Tibial artery (tissue), 4 donors: Measurements from ENCODE around the gene CASQ1.

Source experiments
- DNase-seq, 2 donors: peaks; one replicate each; pipeline ENCODE4 v3.0.0-alpha.2; 2019
- H3K27ac ChIP-seq, 2 donors: fragments of 200-600 bp; sonication (generic) in 1 of 2; 1 replicate in 1 of 2; 2 replicates in 1 of 2; pipeline ENCODE4 v1.5.1; 2018 to 2019; ENCODE audit warnings: mild to moderate bottlenecking in 1 of 2
- H3K27me3 ChIP-seq, 2 donors: fragments of 200-600 bp; sonication (generic) in 1 of 2; one replicate each; pipeline versions ENCODE4 v1.5.1 to v1.6.0; 2016 to 2019
- H3K36me3 ChIP-seq, 3 donors: fragments of 200-600 bp; sonication (generic) in 2 of 3; one replicate each; pipeline ENCODE4 v1.5.1; 2016 to 2019; ENCODE audit warnings: mild to moderate bottlenecking in 2 of 3
- H3K4me1 ChIP-seq, 4 donors: fragments of 200-600 bp; sonication (generic) in 2 of 4; 1 replicate in 3 of 4; 2 replicates in 1 of 4; pipeline ENCODE4 v1.5.1; 2016 to 2019
- H3K4me3 ChIP-seq, 2 donors: fragments of 200-600 bp; sonication (generic) in 1 of 2; 1 replicate in 1 of 2; 2 replicates in 1 of 2; pipeline ENCODE4 v1.5.1; 2018 to 2019; ENCODE audit warnings: mild to moderate bottlenecking in 2 of 2
- H3K9me3 ChIP-seq, 3 donors: fragments of 200-600 bp; sonication (generic) in 1 of 3; one replicate each; pipeline ENCODE4 v1.5.1; 2016 to 2019
- CTCF ChIP-seq, 2 experiments: fragments of 200-600 bp in 1 of 2; fragments of 450-650 bp in 1 of 2; IDR thresholded peaks; one replicate each; pipeline ENCODE4 v1.5.1; 2017 to 2019; ENCODE audit warnings: antibody characterized with exemption in 2 of 2, mild to moderate bottlenecking in 1 of 2, moderate library complexity in 1 of 2
- intact Hi-C: fragments of 100-400 bp; cut with DNase I; formaldehyde crosslinking; loops from one replicate; pipeline ENCODE4 v1.15.0; 2023; ENCODE audit warnings: low total_unique reads

CASQ1 gene

GRCh38 chr1:160220301-160220700 is 29.9 kb downstream of the CASQ1 start:
- no peak for DNase-seq
- Histone ChIP-seq H3K4me1 (peaks cover 0 to 34% (median 25%) of the 10 kb centered on the region in 4 donors), H3K27ac (peak overlapping the region; percentile 61 to 81), H3K4me3 (no peak overlapping the region), H3K9me3 (no peaks in the 10 kb centered on the region), H3K27me3 (no peaks in the 10 kb centered on the region), H3K36me3 (peaks cover 54 to 91% (median 73%) of the 10 kb centered on the region in 3 donors)
- intact Hi-C loops: no loop called here
- no peak for TF ChIP-seq CTCF (IDR thresholded peaks at IDR 0.05)

GRCh38 chr1:160221089-160221488 is 30.7 kb downstream of the CASQ1 start:
- intact Hi-C loops: no loop called here
- Histone ChIP-seq H3K4me3 (no peak overlapping the region), H3K4me1 (peaks cover 0 to 34% (median 25%) of the 10 kb centered on the region in 4 donors), H3K9me3 (no peaks in the 10 kb centered on the region), H3K27me3 (no peaks in the 10 kb centered on the region), H3K36me3 (peaks cover 55 to 90% (median 73%) of the 10 kb centered on the region in 3 donors), H3K27ac (no peak overlapping the region)
- no peak for DNase-seq
- TF ChIP-seq CTCF (IDR thresholded peaks at IDR 0.05): no peak

DNA sequence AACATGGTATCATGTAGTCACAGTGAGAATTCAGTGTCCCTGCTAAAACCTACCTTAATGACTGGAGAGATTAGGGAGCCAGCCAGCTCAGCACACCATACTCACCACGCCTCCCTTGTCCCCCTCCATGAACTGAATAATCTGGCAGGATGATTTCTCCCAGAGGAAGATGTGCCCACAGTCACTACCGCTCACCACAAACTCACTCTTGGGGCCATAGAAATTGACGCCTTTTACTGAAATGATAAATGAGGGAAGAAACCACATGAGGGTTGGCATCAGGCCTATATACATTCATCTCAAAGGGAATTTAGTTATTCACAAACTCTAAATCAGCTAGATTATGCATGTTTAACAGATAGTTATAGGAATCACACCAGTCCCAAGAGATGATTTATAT is 32.2 kb downstream of the CASQ1 start:
- intact Hi-C loops: no loop called here
- Histone ChIP-seq H3K4me1 (peaks cover 0 to 24% (median 19%) of the 10 kb centered on the region in 4 donors), H3K27ac (no peak overlapping the region), H3K4me3 (no peak overlapping the region), H3K27me3 (no peaks in the 10 kb centered on the region), H3K9me3 (no peaks in the 10 kb centered on the region), H3K36me3 (peaks cover 56 to 85% (median 68%) of the 10 kb centered on the region in 3 donors)
- DNase-seq: no peak
- no peak for TF ChIP-seq CTCF (IDR thresholded peaks at IDR 0.05)

DNA sequence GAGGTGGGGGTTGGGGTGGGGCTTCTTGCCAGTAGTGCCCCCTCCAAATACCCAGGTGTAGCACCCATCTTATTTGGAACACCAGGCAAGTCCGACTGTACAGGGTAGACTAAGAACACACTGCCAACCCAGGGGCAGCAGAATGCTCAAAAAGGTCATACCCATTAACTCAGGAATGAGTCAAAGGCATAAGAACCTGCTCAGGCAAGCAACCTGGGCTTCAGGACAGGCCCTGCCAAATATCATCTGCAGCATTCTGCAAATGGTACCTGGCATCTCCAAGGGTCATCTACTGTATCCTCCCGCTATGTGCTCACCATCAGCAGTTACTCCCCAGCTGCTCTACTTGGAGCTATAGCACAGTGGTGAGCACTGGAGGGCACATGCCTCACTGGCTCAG is 34.2 kb downstream of the CASQ1 start:
- TF ChIP-seq CTCF (IDR thresholded peaks at IDR 0.05): no peak
- H3K27ac ChIP-seq: no peak overlapping the region
- DNase-seq: no peak
- no peak overlapping the region for H3K4me3 ChIP-seq
- H3K4me1 ChIP-seq: peaks cover 0 to 5% (median 1%) of the 10 kb centered on the region in 4 donors
- no peaks in the 10 kb centered on the region for H3K9me3 ChIP-seq
- intact Hi-C loops: no loop called here
- no peaks in the 10 kb centered on the region for H3K27me3 ChIP-seq
- H3K36me3 ChIP-seq: peaks cover 75 to 90% (median 79%) of the 10 kb centered on the region in 3 donors

- Histone ChIP-seq H3K9me3 (no peaks in the 10 kb centered on the region), H3K4me1 (no peaks in the 10 kb centered on the region), H3K27ac (no peak overlapping the region), H3K36me3 (peaks cover 80 to 94% (median 82%) of the 10 kb centered on the region in 3 donors), H3K27me3 (no peaks in the 10 kb centered on the region), H3K4me3 (no peak overlapping the region)
- no peak for DNase-seq
- intact Hi-C loops: no loop called here
- TF ChIP-seq CTCF (IDR thresholded peaks at IDR 0.05): no peak
These were observed 35.0 kb downstream of the CASQ1 start for GRCh38 chr1:160225345-160225744.

GRCh38 chr1:160226623-160227022 is 36.2 kb downstream of the CASQ1 start:
- Histone ChIP-seq H3K36me3 (peaks cover 82 to 95% (median 94%) of the 10 kb centered on the region in 3 donors), H3K4me1 (no peaks in the 10 kb centered on the region), H3K9me3 (no peaks in the 10 kb centered on the region), H3K4me3 (no peak overlapping the region), H3K27me3 (no peaks in the 10 kb centered on the region), H3K27ac (no peak overlapping the region)
- no peak for DNase-seq
- TF ChIP-seq CTCF (IDR thresholded peaks at IDR 0.05): no peak
- intact Hi-C loops: no loop called here
